Naive B cell (primary cell): ENCODE results near the gene CFHR4. TPM values are rescaled to one million over a fixed set of nuclear protein-coding genes. Genes with fewer than 3 reads are reported as not detected.
"Not testable (repeated sequence)": the region's sequence is repeated elsewhere in the genome, so short reads cannot be mapped to it uniquely, and the experiment has no call there.

Source experiments
- ATAC-seq, 2 donors: fragments of 150-1000 bp; cut with Tn5 transposase; 2 replicates each; pipeline ENCODE4 v1.10.0; 2021; ENCODE audit warnings: low read depth in 2 of 2, mild to moderate bottlenecking in 2 of 2, moderate library complexity in 2 of 2
- DNase-seq: peaks from one replicate; pipeline ENCODE4 v3.0.0; 2022
- H3K27ac Mint-ChIP-seq, 6 donors: one replicate each; pipeline ENCODE4 v1.8.0; 2020 to 2022; ENCODE audit warnings: mild to moderate bottlenecking in 6 of 6, mixed read lengths in 6 of 6, moderate library complexity in 5 of 6, inconsistent platforms in 2 of 6
- H3K27me3 Mint-ChIP-seq, 3 donors: one replicate each; pipeline ENCODE4 v1.8.0; 2021 to 2022; ENCODE audit warnings: mixed read lengths in 3 of 3, mild to moderate bottlenecking in 1 of 3
- H3K36me3 Mint-ChIP-seq, 2 donors: one replicate each; pipeline ENCODE4 v1.8.0; 2020 to 2022; ENCODE audit warnings: mixed read lengths in 2 of 2, inconsistent platforms in 1 of 2, mild to moderate bottlenecking in 1 of 2
- H3K4me1 Mint-ChIP-seq, 3 donors: one replicate each; pipeline ENCODE4 v1.8.0; 2020 to 2022; ENCODE audit warnings: mixed read lengths in 3 of 3, inconsistent platforms in 1 of 3, mild to moderate bottlenecking in 1 of 3, moderate library complexity in 1 of 3
- H3K4me3 Mint-ChIP-seq, 8 donors: one replicate each; pipeline ENCODE4 v1.8.0; 2020 to 2022; ENCODE audit warnings: mild to moderate bottlenecking in 8 of 8, mixed read lengths in 8 of 8, moderate library complexity in 8 of 8, inconsistent platforms in 2 of 8
- H3K9me3 Mint-ChIP-seq, 7 donors: one replicate each; pipeline ENCODE4 v1.8.0; 2020 to 2022; ENCODE audit warnings: mixed read lengths in 7 of 7, mild to moderate bottlenecking in 5 of 7, inconsistent platforms in 2 of 7, moderate library complexity in 1 of 7
- polyA plus RNA-seq, 6 donors: library from polyadenylated mRNA; unstranded; fragments of 300-500 nt; fragmentation: Illumina TruSeq; gene quantifications; one replicate each; pipeline ENCODE4 v1.2.3, GENCODE V29; 2021; ENCODE audit warnings: low read depth in 6 of 6

CFHR4 gene
- polyA plus RNA-seq, 6 donors from 2014 or later: not detected

DNA sequence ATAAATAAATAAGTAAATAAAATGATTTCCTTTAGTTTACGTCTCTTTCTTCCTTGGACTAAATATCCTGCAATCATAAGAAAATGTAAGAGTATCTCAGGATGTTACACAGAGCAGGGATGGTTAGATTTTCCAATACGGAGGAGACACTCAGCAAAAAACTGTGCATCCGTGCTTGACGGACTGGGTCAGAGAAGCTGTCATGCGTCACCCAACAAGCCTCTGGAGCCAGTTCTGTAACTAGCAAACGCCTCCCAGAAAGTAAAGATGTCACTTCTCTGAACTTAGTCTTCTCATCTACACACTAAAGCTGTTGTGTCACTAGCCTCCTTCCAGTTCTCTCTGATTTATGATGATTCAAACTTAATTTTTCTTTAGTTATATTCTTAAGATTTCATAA, 3.4 kb downstream of the CFHR4 start:
- Mint-ChIP-seq H3K27me3 (peaks cover 0 to 3% (median 0%) of the 10 kb centered on the region in 3 donors), H3K27ac (no peak overlapping the region), H3K4me1 (no peaks in the 10 kb centered on the region), H3K9me3 (peaks cover 0 to 12% (median 4%) of the 10 kb centered on the region in 7 donors), H3K36me3 (no peaks in the 10 kb centered on the region), H3K4me3 (no peak overlapping the region)
- ATAC-seq (no peak), DNase-seq (no peak)

DNA sequence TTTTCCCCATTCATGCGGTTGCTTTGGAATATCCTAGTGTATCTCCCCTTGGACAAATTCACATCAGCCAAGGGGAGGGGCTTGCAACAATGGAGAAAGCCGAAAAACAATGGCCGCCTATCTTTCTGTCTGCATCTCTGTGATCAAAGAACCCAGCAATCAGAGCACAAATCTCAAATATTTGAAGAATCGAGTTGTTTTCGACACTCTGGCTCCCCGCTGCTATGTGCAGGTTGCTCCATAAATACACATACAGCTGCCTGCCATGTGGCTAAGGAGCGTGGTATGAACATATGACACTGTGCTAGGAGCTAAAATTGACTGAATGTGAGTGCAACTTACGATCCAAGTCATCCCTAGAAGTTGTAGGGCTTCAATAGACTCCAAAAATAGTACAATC, 8.5 kb downstream of the CFHR4 start:
- Mint-ChIP-seq H3K36me3 (no peaks in the 10 kb centered on the region), H3K9me3 (peaks cover 0 to 10% (median 0%) of the 10 kb centered on the region in 7 donors), H3K27ac (no peak overlapping the region), H3K4me1 (peaks cover 0 to 4% (median 0%) of the 10 kb centered on the region in 3 donors), H3K27me3 (peaks cover 15 to 20% (median 19%) of the 10 kb centered on the region in 3 donors), H3K4me3 (no peak overlapping the region)
- ATAC-seq (no peak), DNase-seq (no peak)

DNA sequence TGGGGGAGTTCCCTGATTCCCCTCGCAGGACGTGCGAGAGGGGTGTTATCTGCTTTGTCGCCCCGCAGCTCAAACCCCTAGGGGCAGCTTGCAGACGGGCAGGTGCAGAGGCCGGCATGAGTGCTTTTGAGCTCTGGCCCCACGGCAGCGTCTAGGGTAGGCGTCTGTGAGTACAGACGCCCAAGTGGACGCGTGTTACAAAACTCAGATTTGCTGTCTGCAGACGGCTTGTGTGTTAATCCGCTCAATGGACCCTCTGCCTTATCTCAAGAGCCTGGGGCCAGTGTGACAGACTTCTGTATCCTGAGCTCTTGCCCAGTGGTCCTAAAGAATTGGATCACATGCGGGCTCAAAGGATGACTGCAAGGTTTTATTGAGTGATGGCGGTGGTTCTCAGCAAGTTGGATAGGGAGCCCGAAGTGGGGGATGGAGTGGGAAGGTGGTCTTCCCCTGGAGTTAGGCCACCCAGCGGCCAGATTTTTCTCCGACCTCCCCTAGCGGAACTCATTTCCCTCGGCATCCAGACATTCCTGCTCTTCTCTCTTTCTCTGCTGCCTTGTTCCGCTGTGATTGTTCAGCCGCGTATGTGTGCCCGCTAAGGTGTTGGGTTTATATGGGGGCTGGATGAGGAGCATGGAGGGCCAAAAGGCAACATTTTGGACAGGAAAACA, 9.4 kb downstream of the CFHR4 start:
- H3K27ac Mint-ChIP-seq: no peak overlapping the region
- H3K36me3 Mint-ChIP-seq: no peaks in the 10 kb centered on the region
- H3K9me3 Mint-ChIP-seq: peaks cover 0 to 10% (median 0%) of the 10 kb centered on the region in 7 donors
- peaks cover 0 to 4% (median 0%) of the 10 kb centered on the region in 3 donors for H3K4me1 Mint-ChIP-seq
- DNase-seq (no peak), ATAC-seq (no peak)
- peaks cover 15 to 20% (median 19%) of the 10 kb centered on the region in 3 donors for H3K27me3 Mint-ChIP-seq
- H3K4me3 Mint-ChIP-seq: no peak overlapping the region

DNA sequence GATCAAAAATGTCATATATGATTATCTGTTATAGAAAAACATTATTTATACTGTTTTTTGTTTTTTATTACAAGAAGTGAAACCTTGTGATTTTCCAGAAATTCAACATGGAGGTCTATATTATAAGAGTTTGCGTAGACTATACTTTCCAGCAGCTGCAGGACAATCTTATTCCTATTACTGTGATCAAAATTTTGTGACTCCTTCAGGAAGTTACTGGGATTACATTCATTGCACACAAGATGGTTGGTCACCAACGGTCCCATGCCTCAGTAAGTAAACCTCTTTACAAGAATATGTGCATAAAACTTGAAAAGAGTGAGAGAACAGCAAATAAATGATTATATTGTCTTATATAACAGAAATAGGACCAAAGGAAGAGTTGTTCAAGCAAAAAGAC, 14.5 kb downstream of the CFHR4 start:
- Mint-ChIP-seq H3K36me3 (no peaks in the 10 kb centered on the region), H3K27me3 (peaks cover 6 to 13% (median 12%) of the 10 kb centered on the region in 3 donors), H3K4me3 (no peak overlapping the region), H3K27ac (no peak overlapping the region), H3K4me1 (peaks cover 0 to 4% (median 0%) of the 10 kb centered on the region in 3 donors), H3K9me3 (peaks cover 0 to 3% (median 0%) of the 10 kb centered on the region in 7 donors)
- DNase-seq (no peak), ATAC-seq (no peak)

DNA sequence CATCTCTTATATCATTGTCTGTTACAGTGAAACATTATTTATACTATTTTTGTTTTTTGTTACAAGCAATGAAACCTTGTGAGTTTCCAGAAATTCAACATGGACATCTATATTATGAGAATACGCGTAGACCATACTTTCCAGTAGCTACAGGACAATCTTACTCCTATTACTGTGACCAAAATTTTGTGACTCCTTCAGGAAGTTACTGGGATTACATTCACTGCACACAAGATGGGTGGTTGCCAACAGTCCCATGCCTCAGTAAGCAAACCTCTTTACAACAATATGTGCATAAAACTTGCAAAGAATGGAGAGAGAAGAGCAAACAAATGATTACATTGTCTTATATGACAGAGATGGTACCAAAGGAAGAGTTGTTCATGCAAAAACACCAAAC, 22.4 kb downstream of the CFHR4 start:
- no peak for DNase-seq

DNA sequence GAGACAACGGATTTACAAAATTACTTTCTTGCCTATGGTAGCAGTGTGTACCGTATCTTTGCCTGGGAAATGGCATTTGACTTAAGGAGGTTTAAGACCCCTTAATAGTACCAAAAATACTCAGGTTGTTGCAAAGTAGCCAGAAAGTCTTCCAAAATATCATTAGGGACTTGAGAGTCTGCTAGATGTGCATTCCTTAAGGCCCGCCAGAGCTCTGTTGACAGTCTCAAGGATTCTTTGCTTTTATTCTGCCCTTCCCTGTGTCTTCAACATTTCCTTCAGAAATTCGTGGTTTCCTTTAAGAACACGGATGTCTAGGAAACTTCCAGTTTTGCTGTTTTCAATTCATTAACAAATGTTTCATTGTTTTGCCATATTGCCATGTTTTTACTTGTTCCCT, 24.4 kb downstream of the CFHR4 start:
- ATAC-seq, H3K27ac Mint-ChIP-seq, H3K4me1 Mint-ChIP-seq, H3K4me3 Mint-ChIP-seq, DNase-seq, H3K36me3 Mint-ChIP-seq, H3K27me3 Mint-ChIP-seq, H3K9me3 Mint-ChIP-seq: not testable (repeated sequence)

More for the DNA sequence above, 22.4 kb downstream of the CFHR4 start:
- H3K9me3 Mint-ChIP-seq: peaks cover 0 to 3% (median 0%) of the 10 kb centered on the region in 7 donors
- no peaks in the 10 kb centered on the region for H3K36me3 Mint-ChIP-seq
- no peak overlapping the region for H3K4me3 Mint-ChIP-seq
- no peak for ATAC-seq
- H3K4me1 Mint-ChIP-seq: no peaks in the 10 kb centered on the region
- no peak overlapping the region for H3K27ac Mint-ChIP-seq
- no peaks in the 10 kb centered on the region for H3K27me3 Mint-ChIP-seq

DNA sequence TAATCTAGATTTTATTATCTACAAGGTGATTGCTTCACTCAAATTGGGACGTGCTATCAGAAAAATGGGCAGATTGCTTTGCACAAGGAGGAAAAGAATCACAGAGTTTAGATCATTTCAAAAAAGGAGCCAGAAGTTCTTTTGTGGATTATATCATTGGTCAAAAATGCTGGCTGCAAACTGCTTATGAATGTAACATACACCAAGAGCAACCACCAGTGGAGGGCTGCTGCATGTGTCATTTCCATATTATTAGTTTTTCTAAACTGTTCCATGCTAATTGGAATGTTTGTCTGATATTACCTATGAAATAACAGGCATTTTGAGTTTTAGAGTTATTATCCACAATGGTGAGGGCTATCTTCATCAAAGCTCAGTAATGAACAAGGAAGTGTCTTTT, 39.0 kb downstream of the CFHR4 start:
- not testable (repeated sequence) for H3K36me3 Mint-ChIP-seq, DNase-seq, H3K27me3 Mint-ChIP-seq, H3K4me1 Mint-ChIP-seq, H3K4me3 Mint-ChIP-seq, ATAC-seq, H3K27ac Mint-ChIP-seq
- peaks cover 1 to 12% (median 3%) of the 10 kb centered on the region in 7 donors for H3K9me3 Mint-ChIP-seq

DNA sequence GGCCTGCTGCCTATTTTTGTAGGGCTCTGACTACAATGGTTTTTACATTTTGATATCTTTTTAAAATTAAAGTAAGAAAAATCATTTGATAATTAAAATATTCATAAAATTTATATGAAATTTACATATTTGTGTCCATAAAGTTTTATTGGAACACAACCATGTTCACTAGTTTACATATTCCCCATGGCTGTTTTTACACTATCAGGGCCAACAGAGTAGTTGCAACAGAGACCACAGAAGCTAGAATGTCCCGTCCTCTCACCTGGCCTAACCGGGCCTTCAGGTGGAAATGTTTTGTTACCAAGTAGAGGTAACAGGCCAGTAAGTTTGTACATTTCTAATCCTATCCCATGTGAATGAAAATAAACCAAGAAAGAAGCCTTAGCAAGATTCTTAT, 45.0 kb downstream of the CFHR4 start:
- H3K27ac Mint-ChIP-seq, H3K27me3 Mint-ChIP-seq, DNase-seq, H3K4me1 Mint-ChIP-seq, H3K4me3 Mint-ChIP-seq, H3K36me3 Mint-ChIP-seq, H3K9me3 Mint-ChIP-seq, ATAC-seq: not testable (repeated sequence)

DNA sequence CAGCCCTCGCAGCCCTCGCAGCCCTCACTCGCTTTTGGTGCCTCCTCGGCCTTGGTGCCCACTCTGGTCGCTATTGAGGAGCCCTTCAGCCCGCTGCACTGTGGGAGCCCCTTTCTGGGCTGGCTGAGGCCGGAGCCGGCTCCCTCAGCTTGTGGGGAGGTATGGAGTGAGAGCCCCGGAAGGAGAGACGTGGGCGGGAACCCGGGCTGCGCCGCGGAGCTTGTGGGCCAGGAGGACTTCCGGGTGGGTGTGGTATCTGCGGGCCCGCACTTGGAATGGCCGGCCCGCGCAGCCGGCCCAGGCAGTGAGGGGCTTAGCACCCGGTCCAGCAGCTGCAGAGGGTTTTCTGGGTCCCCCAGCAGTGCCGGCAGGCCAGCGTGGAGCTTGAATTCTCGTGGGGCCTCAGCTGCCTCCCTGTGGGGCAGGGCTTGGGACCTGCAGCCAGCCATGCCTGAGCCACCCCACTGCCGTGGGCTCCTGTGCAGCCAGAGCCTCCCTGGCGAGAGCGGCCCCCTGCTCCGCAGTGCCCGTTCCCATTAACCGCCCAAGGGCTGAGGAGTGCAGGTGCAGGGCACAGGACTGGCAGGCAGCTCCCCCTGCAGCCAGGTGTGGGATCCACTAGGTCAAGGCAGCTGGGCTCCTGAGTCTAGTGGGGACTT, 45.8 kb downstream of the CFHR4 start:
- Mint-ChIP-seq H3K4me3 (no peak overlapping the region), H3K9me3 (peaks cover 0 to 9% (median 2%) of the 10 kb centered on the region in 7 donors), H3K27ac (no peak overlapping the region), H3K27me3 (no peaks in the 10 kb centered on the region), H3K4me1 (no peaks in the 10 kb centered on the region), H3K36me3 (no peaks in the 10 kb centered on the region)
- ATAC-seq (no peak), DNase-seq (no peak)

DNA sequence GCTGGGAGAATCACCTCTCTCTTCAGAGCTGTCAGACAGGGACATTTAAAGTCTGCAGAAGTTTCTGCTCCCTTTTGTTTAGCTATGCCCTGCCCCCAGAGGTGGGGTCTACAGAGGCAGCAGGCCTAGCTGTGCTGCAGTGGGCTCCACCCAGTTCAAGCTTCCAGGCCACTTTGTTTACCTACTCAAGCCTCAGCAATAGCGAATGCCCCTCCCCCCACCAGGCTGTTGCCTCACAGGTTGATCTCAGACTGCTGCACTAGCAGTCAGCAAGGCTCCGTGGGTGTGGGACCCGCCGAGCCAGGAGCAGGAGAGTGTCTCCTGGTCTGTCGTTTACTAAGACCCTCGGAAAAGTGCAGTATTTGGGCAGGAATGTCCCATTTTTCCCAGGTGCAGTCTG, 53.6 kb downstream of the CFHR4 start:
- not testable (repeated sequence) for H3K4me1 Mint-ChIP-seq, H3K9me3 Mint-ChIP-seq, H3K4me3 Mint-ChIP-seq, ATAC-seq, DNase-seq, H3K36me3 Mint-ChIP-seq, H3K27me3 Mint-ChIP-seq, H3K27ac Mint-ChIP-seq

DNA sequence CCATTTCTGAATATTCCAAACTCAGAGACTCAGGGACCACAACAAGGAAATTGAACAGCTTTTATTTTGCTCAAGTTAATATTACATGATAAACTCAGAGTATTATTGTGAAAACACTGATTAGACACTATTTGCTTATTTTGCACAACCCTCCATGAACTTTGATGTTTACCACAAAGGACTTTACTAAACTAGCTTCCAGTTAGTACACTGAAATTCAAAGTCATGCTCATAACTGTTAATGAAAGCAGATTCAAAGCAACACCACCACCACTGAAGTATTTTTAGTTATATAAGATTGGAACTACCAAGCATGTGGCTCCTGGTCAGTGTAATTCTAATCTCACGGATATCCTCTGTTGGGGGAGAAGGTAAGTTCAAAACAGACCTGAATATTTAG, 55.7 kb downstream of the CFHR4 start, which contains the start of gene CFHR2:
Gene CFHR2, plus strand, starts transcription at position 171 of the 400 bp plus-strand sequence. Its CDS starts 143 bp downstream, at position 314.
- H3K4me1 Mint-ChIP-seq, DNase-seq, H3K27ac Mint-ChIP-seq, H3K36me3 Mint-ChIP-seq, H3K27me3 Mint-ChIP-seq, H3K9me3 Mint-ChIP-seq, ATAC-seq: not testable (repeated sequence)
- peak within 1 kb of the TSS in 1 of 8 donors; percentile 29 for H3K4me3 Mint-ChIP-seq

DNA sequence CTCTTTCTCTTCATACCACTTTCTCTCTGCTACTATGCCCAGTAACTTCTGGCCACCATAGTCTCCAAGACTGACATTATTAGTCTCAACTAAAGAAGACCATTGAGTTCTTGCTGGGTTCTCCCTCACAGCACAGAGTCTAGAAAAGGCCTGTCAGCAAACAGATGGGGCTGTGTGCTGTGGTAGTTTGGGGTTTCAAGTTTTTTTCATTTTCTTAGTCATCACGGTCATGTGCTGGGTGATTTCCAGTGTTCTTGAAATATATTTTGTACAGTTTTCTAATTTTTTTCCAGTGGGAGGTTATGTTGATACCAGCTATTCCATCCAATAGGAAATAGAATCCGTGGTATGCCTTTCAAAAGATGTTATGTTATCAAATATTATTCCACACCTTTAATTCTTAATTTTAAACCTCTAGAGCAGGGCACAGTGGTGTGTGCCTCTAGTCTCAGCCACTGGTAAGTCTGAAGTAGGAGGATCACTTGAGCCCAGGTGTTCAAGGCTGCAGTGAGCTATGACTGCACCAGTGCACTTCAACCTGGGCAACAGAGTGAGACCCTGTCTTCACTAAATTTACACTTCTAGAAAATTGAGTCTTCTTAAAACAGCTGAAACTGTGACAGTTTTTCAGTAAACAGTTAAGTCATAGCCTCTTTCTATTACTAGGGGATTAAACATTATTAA, 64.0 kb downstream of the CFHR4 start:
- DNase-seq: no peak
- no peaks in the 10 kb centered on the region for H3K36me3 Mint-ChIP-seq
- H3K9me3 Mint-ChIP-seq: peaks cover 0 to 12% (median 3%) of the 10 kb centered on the region in 7 donors
- no peak overlapping the region for H3K27ac Mint-ChIP-seq
- H3K4me1 Mint-ChIP-seq: no peaks in the 10 kb centered on the region
- H3K4me3 Mint-ChIP-seq: no peak overlapping the region
- no peak for ATAC-seq
- H3K27me3 Mint-ChIP-seq: no peaks in the 10 kb centered on the region

DNA sequence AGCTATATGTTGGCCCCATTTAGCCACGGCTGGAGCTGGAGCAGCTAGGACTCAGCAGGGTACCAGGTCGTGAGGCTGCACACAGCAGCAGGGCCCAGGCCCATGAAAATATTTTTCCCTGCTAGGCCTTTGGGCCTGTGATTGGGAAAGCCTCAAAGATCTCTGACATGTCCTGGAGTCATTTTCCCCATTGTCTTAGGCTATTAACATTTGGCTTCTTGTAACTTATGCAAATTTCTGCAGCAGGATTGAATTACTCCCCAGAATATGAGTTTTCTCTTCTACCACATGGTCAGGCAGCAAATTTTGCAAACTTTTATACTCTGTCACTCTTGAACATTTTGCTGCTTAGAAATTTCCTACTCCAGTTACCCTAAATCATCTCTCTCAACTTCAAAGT, 66.9 kb downstream of the CFHR4 start:
- DNase-seq (no peak), ATAC-seq (no peak)
- H3K4me3 Mint-ChIP-seq: no peak overlapping the region
- no peaks in the 10 kb centered on the region for H3K27me3 Mint-ChIP-seq
- no peak overlapping the region for H3K27ac Mint-ChIP-seq
- H3K9me3 Mint-ChIP-seq: peaks cover 0 to 12% (median 3%) of the 10 kb centered on the region in 7 donors
- no peaks in the 10 kb centered on the region for H3K4me1 Mint-ChIP-seq
- H3K36me3 Mint-ChIP-seq: no peaks in the 10 kb centered on the region

DNA sequence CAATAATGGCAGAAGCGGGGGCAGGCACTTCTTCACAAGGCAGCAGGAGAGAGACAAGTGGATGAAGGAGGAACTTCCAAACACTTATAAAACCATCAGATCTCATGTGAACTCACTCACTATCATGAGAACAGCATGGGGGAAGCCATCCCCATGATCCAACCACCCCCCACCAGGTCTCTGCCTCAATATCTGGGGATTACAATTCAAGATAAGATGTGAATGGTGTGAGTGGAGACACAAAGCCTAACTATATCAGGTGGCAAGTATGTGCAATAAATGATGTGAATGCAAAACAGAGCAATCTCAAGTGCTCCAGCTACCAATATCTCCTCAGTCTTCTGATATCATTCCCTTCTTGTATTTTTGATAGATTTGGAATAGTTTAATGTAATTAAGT, 68.1 kb downstream of the CFHR4 start:
- ATAC-seq (no peak), DNase-seq (no peak)
- peaks cover 0 to 12% (median 3%) of the 10 kb centered on the region in 7 donors for H3K9me3 Mint-ChIP-seq
- H3K4me3 Mint-ChIP-seq: no peak overlapping the region
- H3K27me3 Mint-ChIP-seq: no peaks in the 10 kb centered on the region
- H3K36me3 Mint-ChIP-seq: no peaks in the 10 kb centered on the region
- H3K27ac Mint-ChIP-seq: no peak overlapping the region
- H3K4me1 Mint-ChIP-seq: no peaks in the 10 kb centered on the region
